HG03558 (cell line): Measurements from ENCODE around the gene ADAMTS18.

Experiments
- ATAC-seq: cut with Tn5 transposase; IDR thresholded peaks from one replicate; pipeline ENCODE4 v1.9.1; 2021; ENCODE audit warnings: moderate number of reproducible peaks; ENCODE audit not compliant: unreplicated experiment; ENCODE audit errors: extremely low read depth

ADAMTS18 gene

DNA sequence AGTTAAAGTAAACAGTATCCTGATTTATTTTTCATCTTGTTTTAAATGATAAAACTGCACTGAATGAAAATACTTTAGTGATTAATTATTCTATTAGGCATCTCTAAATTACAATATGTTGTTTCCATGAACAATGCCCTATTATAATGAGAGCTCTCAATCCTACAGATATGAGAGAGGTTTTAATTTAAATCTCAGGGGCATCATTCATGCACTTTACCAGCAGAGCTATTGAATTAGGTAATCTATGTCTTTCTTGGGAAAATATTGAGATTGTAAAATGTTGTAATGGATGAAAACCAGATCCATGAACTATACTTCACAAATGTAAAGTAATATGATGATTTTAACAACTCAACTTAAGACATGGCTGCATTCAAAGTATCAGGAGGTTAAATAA, 103.8 kb downstream of the ADAMTS18 start:
- ATAC-seq = no peak

DNA sequence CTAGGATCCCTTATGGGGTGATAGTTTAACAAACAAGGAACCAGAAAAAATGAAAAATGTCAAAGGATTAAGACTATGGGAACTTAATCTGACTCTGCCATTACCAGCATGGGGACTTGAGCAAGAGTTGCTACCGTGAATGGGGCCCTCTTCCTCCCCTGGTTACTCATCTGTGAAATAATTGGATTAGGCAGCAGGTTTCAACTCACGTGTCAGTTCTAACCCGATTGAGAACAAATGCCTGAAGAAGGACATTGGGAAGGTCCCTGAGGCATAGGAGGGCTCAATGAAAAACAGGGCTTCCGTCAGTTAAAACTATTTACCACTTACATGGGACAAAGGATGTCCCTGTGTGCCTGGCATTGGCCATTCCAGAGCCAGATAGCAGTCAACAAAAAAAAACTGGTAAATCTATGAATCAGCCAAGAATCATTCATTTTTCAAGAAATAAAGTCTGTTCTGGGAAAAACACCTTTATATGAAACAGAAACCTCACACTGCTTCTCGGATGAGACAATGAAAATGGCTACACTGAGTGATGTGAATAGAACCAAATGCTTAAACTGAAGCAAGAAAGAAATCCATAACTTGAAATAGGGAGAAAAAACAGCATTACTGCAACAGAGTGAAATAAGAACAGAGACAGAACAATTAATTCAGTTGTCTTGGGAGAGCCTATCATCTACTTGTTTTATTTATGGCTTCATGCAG, 104.3 kb downstream of the ADAMTS18 start:
- no peak for ATAC-seq

DNA sequence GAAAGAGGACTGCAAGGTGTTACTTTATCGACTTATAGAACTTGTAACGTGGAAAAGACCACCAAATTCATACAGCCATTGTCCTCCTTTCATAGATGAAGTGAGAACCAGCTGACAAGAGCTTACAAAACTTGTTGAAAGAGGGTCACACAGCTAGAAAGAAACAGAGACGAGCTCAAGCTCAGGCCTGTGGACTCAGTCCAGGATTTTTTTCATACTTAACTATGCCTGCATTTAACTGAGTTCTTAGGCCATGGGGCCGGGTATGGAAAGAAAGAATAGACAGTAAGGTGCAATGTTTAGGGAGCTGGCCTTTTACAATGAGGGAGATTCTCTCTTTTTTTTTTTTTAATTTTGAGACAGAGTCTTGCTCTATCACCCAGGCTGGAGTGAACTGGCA, 106.1 kb downstream of the ADAMTS18 start:
- ATAC-seq = no peak

DNA sequence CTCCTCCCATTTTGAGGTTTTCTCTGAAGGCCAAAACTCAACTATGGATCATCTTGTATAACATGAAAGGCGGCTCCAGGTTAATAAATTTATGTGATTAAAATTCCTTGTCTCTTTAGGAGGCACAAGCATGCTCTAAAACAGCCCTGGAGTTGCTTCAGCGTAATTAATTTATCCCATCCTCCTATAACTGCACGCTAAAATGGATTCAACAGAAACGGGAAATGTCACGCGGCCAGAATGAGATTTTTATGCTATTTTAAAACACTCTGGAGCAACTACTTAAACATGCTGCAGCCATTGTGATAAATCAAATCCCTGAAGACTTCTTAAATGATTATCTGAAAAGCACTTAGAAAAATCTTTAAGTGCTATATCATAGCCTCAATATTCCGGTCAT, 106.6 kb downstream of the ADAMTS18 start:
- ATAC-seq = no peak

DNA sequence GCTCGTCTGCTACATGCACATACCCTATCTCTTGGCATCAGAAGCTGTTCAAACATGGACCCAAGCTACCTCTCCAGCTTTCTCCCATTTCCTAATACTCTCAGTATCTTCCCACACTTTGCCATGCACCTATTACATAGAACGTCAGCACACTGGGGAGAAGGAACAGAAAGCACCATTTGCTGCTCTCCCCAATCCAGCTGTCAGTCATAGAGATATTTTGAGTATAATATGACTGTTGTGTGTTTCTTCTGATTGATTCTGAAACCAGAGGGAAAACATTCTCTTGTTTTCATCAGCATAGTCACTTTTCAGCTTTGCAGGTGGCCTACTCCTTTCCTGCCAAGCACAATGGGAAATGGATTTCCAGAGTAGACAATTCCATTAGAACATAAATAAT, 107.1 kb downstream of the ADAMTS18 start:
- ATAC-seq = no peak

DNA sequence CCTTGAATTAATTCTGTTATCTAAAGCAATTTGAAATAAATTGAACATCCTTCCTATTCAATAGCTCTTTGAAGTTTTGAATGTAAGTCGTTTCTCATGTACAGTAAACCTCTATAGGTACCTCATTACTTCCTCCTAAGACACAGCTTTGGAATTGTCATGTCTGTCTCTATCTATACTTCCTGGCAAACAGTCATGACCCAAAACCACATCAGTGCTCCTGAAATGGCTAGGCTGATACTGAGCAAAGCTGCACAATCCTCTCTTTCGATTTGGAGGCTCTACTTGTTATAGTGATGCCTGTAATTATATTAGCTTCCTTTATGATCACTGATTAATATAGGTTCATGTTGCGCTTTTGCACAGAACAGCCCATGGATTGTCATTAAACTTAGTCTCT, 110.1 kb downstream of the ADAMTS18 start:
- ATAC-seq = no peak

DNA sequence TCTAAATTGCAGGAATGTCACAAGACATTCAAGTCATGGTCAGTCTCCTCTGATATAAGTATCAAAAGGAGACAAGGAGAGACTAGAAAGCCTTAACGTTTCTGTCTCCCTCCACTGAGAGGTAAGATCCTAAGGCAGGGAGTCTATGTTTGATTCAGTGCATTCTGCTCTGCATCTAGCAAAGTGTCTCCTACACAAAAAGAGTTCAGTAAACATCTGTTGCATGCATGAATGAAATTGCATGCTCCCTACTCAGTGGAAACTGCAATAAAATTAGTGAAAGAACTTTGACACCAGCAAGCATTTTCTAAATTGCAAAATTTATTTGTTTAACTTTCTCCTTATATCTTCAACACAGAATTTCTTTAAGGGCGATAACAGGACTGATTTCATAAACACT, 111.1 kb downstream of the ADAMTS18 start:
- no peak for ATAC-seq

DNA sequence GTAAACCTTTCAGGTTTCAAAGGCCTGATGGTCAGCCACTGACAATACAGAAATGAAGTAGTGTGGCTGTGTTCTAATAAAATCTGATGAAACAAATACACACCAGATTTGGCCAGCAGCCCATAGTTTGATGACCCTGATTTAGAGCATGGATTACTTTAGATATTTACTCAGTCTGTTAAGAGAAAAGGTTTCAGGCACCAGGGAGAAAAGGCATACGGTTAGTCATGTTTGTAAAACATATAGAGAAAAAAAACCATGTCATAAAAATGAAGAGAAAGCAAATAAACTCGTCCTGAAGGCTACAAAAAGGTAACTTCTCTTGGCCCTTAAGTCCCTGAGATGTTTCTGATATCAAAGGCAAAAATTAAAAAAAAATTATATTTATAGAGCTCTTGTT, 112.1 kb downstream of the ADAMTS18 start:
- ATAC-seq = no peak

DNA sequence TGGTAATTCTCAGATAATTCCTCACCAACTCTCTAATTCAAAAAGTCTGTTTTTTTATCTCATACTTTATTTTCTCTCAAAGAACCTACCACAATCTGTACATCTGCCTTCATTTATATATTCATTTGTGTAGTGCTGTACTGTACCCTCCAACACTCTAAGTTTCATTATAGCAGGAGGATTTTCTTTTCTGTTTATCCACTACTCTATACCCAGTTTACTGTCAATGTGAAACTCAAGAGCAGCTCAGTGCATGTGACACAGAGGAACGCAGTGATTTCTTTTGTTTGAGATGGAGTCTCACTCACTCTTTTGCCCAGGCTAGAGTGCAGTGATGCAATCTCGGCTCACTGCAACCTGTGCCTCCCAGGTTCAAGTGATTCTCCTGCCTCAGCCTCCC, 117.8 kb downstream of the ADAMTS18 start:
- no peak for ATAC-seq

DNA sequence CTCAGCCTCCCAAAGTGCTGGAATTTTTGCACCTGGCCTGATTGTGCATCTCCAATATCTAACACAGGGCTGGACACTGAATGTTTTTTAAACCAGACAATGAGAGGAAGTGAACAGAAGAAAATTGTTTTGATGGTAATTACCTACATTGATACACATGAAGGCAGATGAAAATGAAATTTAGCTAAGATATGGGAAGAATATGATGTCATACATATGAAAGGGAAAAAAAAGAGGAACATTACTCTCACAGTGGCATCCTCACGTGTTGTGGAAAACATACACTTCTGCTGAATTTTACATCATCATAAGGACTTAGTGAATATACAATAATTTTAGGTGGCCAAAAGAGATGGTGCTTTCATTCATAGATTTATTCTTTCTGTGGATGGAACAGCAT, 124.0 kb downstream of the ADAMTS18 start:
- no peak for ATAC-seq

DNA sequence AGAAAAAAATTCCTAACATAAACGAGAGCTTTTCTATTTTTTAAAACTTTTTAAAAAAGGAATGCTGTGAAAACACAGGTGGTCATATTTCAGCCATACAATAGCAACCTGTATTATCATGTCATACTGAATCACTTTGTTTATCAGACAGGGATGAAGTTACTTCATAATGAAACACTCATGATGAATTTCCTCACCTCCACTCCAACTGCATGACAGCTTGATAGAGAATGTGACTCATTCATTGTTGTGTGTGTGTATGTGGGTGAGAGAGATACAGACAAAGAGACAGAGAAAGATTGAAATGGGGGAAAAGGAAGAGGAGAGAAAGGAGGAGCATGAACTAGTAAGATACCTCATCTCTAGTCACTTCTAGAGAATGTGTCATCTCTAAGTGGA, 126.7 kb downstream of the ADAMTS18 start:
- ATAC-seq = no peak

DNA sequence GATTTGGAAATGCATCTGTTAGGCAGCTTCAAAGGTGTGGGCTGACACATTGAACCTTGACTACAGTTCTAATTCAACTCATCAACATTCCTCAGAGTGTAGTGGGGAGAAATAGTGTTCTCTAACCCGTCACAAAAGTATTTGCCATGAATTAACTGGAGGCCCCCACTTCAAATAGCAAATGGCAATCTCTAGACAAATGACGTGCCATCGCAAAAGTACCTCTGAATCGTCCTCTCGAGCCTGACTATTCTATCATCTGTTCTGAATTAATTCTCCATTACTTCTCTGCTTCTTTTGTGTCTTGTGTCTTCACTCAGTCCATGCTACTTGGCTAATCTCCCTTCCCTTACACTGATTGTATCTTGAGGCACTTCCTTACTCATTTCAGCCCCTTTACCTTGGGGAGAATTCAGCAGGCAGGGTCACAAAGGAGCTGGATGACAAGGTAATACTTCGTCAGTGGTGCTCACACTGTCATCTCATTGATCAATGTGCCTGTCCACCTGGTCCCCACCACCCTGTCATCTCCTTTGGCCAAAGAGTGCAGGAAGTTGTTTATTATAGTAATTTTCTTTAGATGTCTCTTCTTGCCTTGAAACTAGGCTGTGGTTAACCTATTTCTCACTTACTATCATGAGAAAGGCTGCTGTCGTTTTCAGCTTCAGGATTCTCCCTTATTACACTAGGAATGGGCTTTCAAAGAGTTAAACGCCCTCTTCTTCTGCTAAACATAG, 127.2 kb downstream of the ADAMTS18 start:
- no peak for ATAC-seq

DNA sequence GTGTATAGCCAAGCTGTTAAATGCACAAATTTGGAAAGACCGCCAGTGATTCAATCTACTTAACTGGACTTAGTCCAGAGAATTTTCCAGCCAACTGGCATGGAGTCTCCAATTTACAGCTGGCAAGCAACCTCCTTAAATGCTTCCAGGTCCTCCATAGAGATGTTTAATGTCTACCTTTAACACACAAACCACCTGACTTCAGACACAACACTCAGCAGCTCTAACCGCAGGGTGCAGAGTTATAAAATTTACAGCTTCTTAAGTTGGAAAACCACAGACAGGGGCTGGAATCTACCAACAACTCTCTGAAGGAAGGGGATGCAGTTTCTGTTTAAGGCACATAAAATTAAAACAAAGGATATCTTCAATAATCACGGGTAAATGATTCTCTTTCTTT, 128.8 kb downstream of the ADAMTS18 start:
- ATAC-seq = no peak

DNA sequence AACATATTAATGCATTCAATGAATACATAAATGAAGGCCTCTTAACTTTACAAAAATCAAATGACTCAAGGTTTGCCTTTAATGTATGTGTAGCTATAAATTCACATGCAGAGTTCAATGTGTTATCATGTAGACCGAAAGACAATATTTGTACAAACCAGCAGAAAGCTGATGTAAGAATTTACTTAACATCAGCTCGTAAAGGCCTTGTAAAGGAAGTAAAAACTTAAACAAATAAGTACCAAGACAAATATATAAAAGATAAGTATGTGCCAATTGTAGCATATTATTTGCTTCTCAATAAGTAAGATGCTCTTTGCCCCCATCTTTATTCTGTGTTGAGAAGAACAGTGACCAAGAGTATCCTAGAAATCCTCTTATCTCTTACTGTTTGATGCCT, 130.0 kb downstream of the ADAMTS18 start:
- ATAC-seq = no peak

DNA sequence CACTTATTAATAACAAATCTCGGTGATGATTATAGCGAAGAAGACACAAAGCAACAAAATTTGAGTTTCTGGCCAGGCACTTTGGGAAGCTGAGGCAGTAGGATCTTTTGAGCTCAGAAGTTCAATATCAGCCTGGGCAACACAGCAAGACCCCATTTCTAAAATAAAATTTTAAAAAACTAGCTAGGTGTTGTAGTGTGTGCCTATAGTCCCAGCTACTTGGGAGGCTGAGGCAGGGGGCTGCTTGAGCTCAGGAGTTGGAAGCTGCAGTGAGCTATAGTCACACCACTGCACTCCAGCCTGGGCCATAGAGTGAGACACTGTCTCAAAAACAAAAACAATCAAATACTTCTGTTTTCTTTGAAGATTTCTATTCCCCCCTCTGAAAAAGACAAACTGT, 130.7 kb downstream of the ADAMTS18 start:
- ATAC-seq = no peak

DNA sequence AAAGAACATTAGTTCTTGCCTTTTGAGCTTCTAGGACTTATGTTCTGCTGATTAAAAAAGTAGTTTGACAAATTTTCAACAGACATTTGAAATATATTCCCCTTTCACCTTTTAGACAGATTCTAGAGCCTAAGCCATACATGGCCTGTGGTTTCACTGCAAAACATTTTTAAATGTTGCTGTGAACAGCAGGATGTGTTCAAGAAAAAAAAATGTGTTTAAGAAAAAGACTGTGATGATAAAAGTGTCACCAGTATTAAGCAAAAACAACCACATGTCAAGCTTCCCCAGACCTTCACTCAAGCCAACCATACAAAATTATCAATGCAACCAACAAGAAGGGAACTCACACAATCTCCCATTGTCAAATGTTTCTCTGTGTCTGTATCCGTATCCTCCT, 132.2 kb downstream of the ADAMTS18 start:
- no peak for ATAC-seq

DNA sequence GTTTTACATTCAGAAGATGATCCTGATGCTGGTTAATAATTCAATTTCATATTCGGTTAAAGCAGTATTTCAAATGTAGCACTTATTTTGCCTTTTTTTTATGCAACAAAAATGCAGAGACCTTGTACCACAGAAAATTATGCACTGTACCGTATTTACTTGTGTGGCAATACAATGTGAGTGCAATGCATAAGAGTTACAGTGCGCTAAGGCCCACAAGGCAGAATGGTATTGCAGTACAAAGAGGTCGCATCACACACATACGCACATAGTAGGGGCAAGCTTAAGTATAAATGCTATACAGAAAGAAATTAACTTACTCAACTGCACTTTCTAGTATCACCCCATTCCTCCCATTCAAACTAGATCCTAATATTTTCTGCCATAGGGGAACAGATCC, 132.6 kb downstream of the ADAMTS18 start:
- no peak for ATAC-seq

DNA sequence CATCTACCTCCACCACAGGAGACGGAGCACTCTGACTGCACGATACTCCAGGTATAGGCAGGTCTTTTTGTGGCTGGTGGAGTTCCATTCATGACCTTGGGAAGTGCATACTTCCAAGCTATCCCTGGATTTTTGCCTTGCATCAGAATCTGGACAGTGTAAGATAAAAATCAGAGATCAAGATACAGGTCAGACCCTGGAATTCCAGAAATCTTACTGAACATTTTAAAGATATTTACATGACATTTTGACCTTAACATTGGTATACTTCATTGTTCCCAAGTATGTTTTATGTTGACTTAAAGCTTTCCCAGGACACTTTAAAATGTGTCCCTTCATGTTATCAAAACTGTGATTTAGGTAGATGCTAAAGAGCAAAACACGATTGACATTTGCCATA, 134.6 kb downstream of the ADAMTS18 start:
- no peak for ATAC-seq

DNA sequence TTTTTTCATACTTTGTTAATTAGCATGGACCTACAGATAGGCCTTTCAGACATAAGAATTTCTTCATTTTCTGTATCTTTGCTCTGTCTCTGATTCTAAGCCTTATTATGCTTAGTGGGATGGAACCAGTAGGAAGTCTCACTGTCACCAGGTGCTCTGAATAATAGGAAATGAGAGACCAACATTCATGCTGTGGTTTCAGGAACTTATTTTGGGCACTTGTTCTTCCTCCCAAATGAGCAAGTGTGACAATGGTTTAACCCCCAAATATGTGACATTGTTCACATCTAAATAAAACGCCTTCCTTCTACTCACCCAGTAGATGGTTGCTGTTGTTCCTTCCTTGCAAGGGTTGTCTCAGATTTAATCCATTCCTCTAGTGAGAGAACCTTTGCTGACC, 135.4 kb downstream of the ADAMTS18 start:
- peak; percentile 43 for ATAC-seq

DNA sequence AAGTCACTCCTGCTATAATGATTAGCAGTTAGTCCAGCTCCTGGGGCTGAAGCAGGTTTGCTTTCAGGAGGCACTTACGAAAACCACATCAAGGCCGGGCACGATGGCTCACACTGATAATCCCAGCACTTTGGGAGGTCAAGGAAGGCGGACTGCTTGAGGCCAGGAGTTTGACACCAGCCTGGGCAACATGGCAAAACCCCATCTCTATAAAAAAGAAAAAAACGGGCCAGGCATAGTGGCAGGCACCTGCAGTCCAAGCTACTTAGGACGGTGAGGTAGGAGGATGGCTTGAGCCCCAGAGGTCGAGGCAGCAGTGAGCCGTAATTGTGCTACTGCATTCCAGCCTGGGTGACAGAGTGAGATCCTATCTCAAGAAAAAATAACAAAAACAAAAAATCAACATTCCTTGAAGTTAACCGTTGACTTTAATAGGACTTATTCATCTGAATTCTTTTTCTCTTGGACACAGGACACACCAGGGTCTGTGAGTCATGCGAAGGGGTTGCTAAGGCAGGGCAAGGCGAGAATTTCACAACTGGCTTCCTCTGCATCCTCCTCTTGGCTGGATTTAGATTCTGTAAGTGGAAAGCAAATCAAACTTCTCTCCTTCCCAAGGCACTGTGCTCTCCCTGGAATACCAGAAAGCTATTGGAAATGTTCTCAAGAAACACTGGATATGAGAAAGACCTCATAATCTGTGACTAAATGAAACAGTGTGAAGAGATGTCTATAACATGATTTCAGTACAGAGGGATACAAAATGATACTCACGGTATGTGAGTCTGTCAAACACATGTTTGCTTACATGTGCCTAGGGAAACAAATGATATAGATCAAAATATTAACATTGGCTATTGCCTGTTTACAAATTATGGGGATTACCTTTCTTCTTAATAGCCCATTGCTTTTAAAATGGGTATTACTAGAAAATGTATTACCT, 136.1 kb downstream of the ADAMTS18 start:
- ATAC-seq = no peak

DNA sequence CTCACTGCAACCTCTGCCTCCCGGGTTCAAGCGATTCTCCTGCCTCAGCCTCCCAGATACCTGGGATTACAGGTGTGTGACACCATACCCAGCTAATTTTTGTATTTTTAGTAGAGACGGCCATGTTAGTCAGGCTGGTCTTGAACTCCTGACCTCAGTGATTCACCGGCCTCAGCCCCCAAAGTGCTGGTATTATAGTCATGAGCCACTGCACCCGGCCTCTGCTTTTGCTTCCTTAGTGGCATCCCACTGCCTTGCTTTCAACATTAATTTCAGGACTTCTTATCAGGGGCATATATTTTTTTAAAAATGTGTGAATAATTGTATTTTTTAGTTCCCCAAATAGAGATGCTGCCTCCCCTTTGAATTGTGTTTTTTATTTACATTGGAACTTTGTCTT, 136.8 kb downstream of the ADAMTS18 start:
- no peak for ATAC-seq
